HG02852 (cell line): ENCODE data around the gene EPHB6.

Source experiments
- ATAC-seq: cut with Tn5 transposase; IDR thresholded peaks from one replicate; pipeline ENCODE4 v1.9.1; 2021; ENCODE audit warnings: mild to moderate bottlenecking, moderate library complexity; ENCODE audit not compliant: unreplicated experiment

EPHB6 gene

GRCh38 chr7:142876236-142876960 is 21.5 kb downstream of the EPHB6 start:
- no peak for ATAC-seq

- ATAC-seq, result no peak
Measured at GRCh38 chr7:142876991-142877910, 22.4 kb downstream of the EPHB6 start.

GRCh38 chr7:142878315-142878714 is 23.4 kb downstream of the EPHB6 start:
- ATAC-seq, result no peak

GRCh38 chr7:142879060-142879459 is 24.2 kb downstream of the EPHB6 start:
- ATAC-seq, result no peak

- peak; percentile 45 for ATAC-seq
Measured at GRCh38 chr7:142880876-142881505, 26.1 kb downstream of the EPHB6 start.

- peak; percentile 70 for ATAC-seq
Measured at GRCh38 chr7:142881586-142882337, 26.9 kb downstream of the EPHB6 start.

GRCh38 chr7:142882338-142882678 is 27.4 kb downstream of the EPHB6 start:
- no peak for ATAC-seq

- no peak for ATAC-seq
Measured at GRCh38 chr7:142883145-142883544, 28.3 kb downstream of the EPHB6 start.

GRCh38 chr7:142883571-142884285 is 28.9 kb downstream of the EPHB6 start:
- no peak for ATAC-seq

- ATAC-seq, result no peak
Measured at GRCh38 chr7:142884286-142884640, 29.4 kb downstream of the EPHB6 start.

GRCh38 chr7:142885311-142886230 is 30.7 kb downstream of the EPHB6 start, which contains the start of gene TRPV6:
Gene TRPV6 (minus strand): TSS chr7:142885745.
- ATAC-seq, result no peak

- no peak for ATAC-seq
Measured at GRCh38 chr7:142886866-142887265, 32.0 kb downstream of the EPHB6 start.

GRCh38 chr7:142887282-142888015 is 32.6 kb downstream of the EPHB6 start:
- no peak for ATAC-seq

- no peak for ATAC-seq
Measured at GRCh38 chr7:142889816-142890215, 34.9 kb downstream of the EPHB6 start.

- no peak for ATAC-seq
Measured at GRCh38 chr7:142890874-142891485, 36.1 kb downstream of the EPHB6 start.

- ATAC-seq, result no peak
Measured at GRCh38 chr7:142891490-142892082, 36.7 kb downstream of the EPHB6 start.

- no peak for ATAC-seq
Measured at GRCh38 chr7:142892951-142893350, 38.1 kb downstream of the EPHB6 start.
